ENCODE results near the gene ACTL6A. TPM values are rescaled to one million over a fixed set of nuclear protein-coding genes. Genes with fewer than 3 reads are reported as not detected.

The ACTL6A gene
- total and polyA plus RNA-seq, 4 donors = 14.9 to 29.4 (median 24.2) TPM

- DNase-seq (ENCODE audit: low spot score) = no peak
- WGBS = 88% methylated on average over 3 of the region's 3 CpGs
Measured at GRCh38 chr3:179630753-179631451, 68.2 kb downstream of the ACTL6A start.

More at GRCh38 chr3:179630753-179631451, 68.2 kb downstream of the ACTL6A start:
- H3K27me3 ChIP-seq (ENCODE audit: control insufficient read depth in 4 of 4, insufficient read depth in 4 of 4, low read length in 3 of 4) = no peaks in the 10 kb centered on the region
- no peaks in the 10 kb centered on the region for H3K36me3 ChIP-seq (ENCODE audit: control insufficient read depth in 4 of 4, insufficient read depth in 3 of 4, low read depth in 1 of 4, low read length in 3 of 4)
- no peak for TF ChIP-seq SP1 (IDR thresholded peaks at IDR 0.05)
- TF ChIP-seq EGR1 (IDR thresholded peaks at IDR 0.05; ENCODE audit: low read depth in 2 of 2) = no peak
- no peak for TF ChIP-seq RXRA (IDR thresholded peaks at IDR 0.05)
- no peak for TF ChIP-seq ZBTB33 (IDR thresholded peaks at IDR 0.05)
- TF ChIP-seq FOXA2 (IDR thresholded peaks at IDR 0.05) = no peak
- no peak for TF ChIP-seq FOXA1 (IDR thresholded peaks at IDR 0.05)
- no peak for TF ChIP-seq ATF3 (IDR thresholded peaks at IDR 0.05)
- no peak for TF ChIP-seq NR2F2 (IDR thresholded peaks at IDR 0.05)
- no peak for TF ChIP-seq MAX (IDR thresholded peaks at IDR 0.05)
- TF ChIP-seq YY1 (IDR thresholded peaks at IDR 0.05) = no peak
- no peak for TF ChIP-seq REST (IDR thresholded peaks at IDR 0.05)
- TF ChIP-seq RAD21 (IDR thresholded peaks at IDR 0.05) = no peak
- H3K9me3 ChIP-seq (ENCODE audit: control insufficient read depth in 4 of 4, low read length in 3 of 4) = no peaks in the 10 kb centered on the region
- no peaks in the 10 kb centered on the region for H3K4me1 ChIP-seq (ENCODE audit: control insufficient read depth in 4 of 4, insufficient read depth in 4 of 4, low read length in 3 of 4)
- no peak overlapping the region for H3K27ac ChIP-seq (ENCODE audit: low read depth in 1 of 2, low read length in 2 of 2)
- H3K9ac ChIP-seq (ENCODE audit: low read depth in 1 of 2, low read length in 2 of 2) = no peak overlapping the region
- H3K4me3 ChIP-seq (ENCODE audit: low read depth in 1 of 3, low read length in 3 of 3) = no peak overlapping the region

Small RNAs within 50 kb of the gene (small RNA-seq; reads per million reads assigned to genes)
- gene AC090425.1 (not detected), gene RF01210 (not detected)

Other genes starting within 250 kb of the ACTL6A start
- 10 to 100 TPM; 21.1 to 23.4 TPM for gene ZNF639, start 239.9 kb upstream of the ACTL6A start, total RNA-seq
- gene ZNF639, start 239.9 kb upstream of the ACTL6A start, polyA plus RNA-seq = 10 to 100 TPM in 1 of 2 donors, 1 to 10 TPM in 1; 8.7 to 11.6 TPM
- 10 to 100 TPM; 17.1 to 31.9 TPM for gene MFN1, start 215.2 kb upstream of the ACTL6A start, total RNA-seq
- gene MFN1, start 215.2 kb upstream of the ACTL6A start, polyA plus RNA-seq = 1 to 10 TPM; 6.4 to 8.4 TPM
- 10 to 100 TPM in 1 of 2 donors, 1 to 10 TPM in 1; 7.8 to 19.9 TPM for gene GNB4, start 111.5 kb upstream of the ACTL6A start, total RNA-seq
- gene GNB4, start 111.5 kb upstream of the ACTL6A start, polyA plus RNA-seq = 1 to 10 TPM; 1.9 to 2.5 TPM
- gene MRPL47, start 41.7 kb downstream of the ACTL6A start, total RNA-seq = 10 to 100 TPM; 11.5 to 16.8 TPM
- 10 to 100 TPM; 20.3 to 34.1 TPM for gene MRPL47, start 41.7 kb downstream of the ACTL6A start, polyA plus RNA-seq
- 10 to 100 TPM; 43.4 to 44.6 TPM for gene NDUFB5, start 41.9 kb downstream of the ACTL6A start, total RNA-seq
- 10 to 100 TPM; 50.6 to 92.8 TPM for gene NDUFB5, start 41.9 kb downstream of the ACTL6A start, polyA plus RNA-seq
- gene USP13, start 90.1 kb downstream of the ACTL6A start, total RNA-seq = 1 to 10 TPM; 4.2 to 7.3 TPM
- gene USP13, start 90.1 kb downstream of the ACTL6A start, polyA plus RNA-seq = 1 to 10 TPM; 2.4 to 4.2 TPM

Measured in liver (tissue), 10 donors.